ENCODE results near the gene TOP2B.

DNA sequence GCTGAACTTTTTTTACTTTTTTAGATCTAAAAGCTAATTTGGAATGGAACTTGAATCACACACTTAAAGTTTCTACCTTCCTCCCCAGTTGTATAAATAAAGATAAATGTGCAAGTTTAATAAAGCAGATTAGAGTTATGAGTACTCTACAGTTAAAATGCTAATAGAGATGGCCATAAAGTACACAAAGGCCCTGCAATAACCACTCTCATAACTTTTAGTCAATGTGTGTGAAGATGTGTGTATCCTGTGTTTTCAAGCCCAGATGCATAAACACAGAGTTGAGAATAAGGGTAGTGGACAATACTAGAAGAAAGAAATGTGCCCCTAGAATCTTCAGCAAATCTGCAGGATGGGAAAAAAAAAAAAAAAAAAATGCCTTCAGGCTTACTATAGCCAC lies 45.3 kb downstream of the TOP2B start:
- TF ChIP-seq, protein P1, sequence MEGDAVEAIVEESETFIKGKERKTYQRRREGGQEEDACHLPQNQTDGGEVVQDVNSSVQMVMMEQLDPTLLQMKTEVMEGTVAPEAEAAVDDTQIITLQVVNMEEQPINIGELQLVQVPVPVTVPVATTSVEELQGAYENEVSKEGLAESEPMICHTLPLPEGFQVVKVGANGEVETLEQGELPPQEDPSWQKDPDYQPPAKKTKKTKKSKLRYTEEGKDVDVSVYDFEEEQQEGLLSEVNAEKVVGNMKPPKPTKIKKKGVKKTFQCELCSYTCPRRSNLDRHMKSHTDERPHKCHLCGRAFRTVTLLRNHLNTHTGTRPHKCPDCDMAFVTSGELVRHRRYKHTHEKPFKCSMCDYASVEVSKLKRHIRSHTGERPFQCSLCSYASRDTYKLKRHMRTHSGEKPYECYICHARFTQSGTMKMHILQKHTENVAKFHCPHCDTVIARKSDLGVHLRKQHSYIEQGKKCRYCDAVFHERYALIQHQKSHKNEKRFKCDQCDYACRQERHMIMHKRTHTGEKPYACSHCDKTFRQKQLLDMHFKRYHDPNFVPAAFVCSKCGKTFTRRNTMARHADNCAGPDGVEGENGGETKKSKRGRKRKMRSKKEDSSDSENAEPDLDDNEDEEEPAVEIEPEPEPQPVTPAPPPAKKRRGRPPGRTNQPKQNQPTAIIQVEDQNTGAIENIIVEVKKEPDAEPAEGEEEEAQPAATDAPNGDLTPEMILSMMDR (IDR thresholded peaks at IDR 0.05; ENCODE audit: low read length): no peak
- TF ChIP-seq EZH2 (IDR thresholded peaks at IDR 0.05; ENCODE audit: borderline replicate concordance, low read length): no peak
